ENCODE results near the gene TAF9.

Gene TAF9

GRCh38 chr5:69315972-69316371, 53.3 kb downstream of the TAF9 start:
- TF ChIP-seq CTCF (IDR thresholded peaks at IDR 0.05; ENCODE audit: extremely low read depth, missing control alignments) = no peak
- DNase-seq (ENCODE audit: low spot score) = no peak
